ENCODE results near the gene ADSS1.

ADSS1 gene

GRCh38 chr14:104774453-104775072 is 50.5 kb downstream of the ADSS1 start:
- TF ChIP-seq USF1 (IDR thresholded peaks at IDR 0.05) (no peak), NFIC (IDR thresholded peaks at IDR 0.05) (peak; percentile 52), EP300 (IDR thresholded peaks at IDR 0.05; ENCODE audit: borderline replicate concordance) (no peak), YY1 (IDR thresholded peaks at IDR 0.05; ENCODE audit: low read depth) (0 out of 2 replicates have a peak, but pooled peaks have one; percentile 10), CEBPB (IDR thresholded peaks at IDR 0.05) (no peak), TCF12 (IDR thresholded peaks at IDR 0.05; ENCODE audit: low read depth) (0 out of 2 replicates have a peak, but pooled peaks have one; percentile 39)
- TF ChIP-seq, protein P1, sequence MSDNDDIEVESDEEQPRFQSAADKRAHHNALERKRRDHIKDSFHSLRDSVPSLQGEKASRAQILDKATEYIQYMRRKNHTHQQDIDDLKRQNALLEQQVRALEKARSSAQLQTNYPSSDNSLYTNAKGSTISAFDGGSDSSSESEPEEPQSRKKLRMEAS (IDR thresholded peaks at IDR 0.05), result peak; percentile 66

DNA sequence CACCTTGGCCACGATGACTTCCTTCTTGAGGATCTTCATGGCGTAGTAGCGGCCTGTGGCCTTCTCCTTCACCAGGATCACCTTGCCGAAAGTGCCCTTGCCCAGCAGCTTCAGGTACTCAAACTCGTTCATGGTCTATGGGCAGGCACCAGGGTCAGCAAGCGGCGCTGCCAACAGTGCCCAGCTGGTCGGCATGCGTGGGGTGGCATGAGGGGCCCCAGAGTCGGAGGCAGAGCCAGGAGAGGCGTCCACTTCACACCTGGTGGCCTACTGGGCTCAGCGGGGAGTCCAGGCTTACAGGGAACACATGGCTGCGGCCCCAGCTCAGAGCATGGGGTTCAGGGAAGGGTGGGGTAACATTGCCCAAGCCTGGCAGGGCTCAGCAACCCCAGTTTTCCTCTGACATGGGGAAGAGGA is 51.1 kb downstream of the ADSS1 start:
- TF ChIP-seq ZBTB7A (IDR thresholded peaks at IDR 0.05; ENCODE audit: low read depth) (no peak), CEBPB (IDR thresholded peaks at IDR 0.05) (no peak), YY1 (IDR thresholded peaks at IDR 0.05; ENCODE audit: low read depth) (no peak), RAD21 (IDR thresholded peaks at IDR 0.05; ENCODE audit: low read depth) (no peak), TEAD4 (IDR thresholded peaks at IDR 0.05) (no peak), USF1 (IDR thresholded peaks at IDR 0.05) (no peak), EP300 (IDR thresholded peaks at IDR 0.05; ENCODE audit: borderline replicate concordance) (no peak), TCF12 (IDR thresholded peaks at IDR 0.05; ENCODE audit: low read depth) (no peak), FOXM1 (IDR thresholded peaks at IDR 0.05; ENCODE audit: borderline replicate concordance, low read depth) (no peak), EGR1 (IDR thresholded peaks at IDR 0.05) (no peak), NFIC (IDR thresholded peaks at IDR 0.05) (no peak; the same call in 1 of the 2 replicates)
- TF ChIP-seq, protein P2, sequence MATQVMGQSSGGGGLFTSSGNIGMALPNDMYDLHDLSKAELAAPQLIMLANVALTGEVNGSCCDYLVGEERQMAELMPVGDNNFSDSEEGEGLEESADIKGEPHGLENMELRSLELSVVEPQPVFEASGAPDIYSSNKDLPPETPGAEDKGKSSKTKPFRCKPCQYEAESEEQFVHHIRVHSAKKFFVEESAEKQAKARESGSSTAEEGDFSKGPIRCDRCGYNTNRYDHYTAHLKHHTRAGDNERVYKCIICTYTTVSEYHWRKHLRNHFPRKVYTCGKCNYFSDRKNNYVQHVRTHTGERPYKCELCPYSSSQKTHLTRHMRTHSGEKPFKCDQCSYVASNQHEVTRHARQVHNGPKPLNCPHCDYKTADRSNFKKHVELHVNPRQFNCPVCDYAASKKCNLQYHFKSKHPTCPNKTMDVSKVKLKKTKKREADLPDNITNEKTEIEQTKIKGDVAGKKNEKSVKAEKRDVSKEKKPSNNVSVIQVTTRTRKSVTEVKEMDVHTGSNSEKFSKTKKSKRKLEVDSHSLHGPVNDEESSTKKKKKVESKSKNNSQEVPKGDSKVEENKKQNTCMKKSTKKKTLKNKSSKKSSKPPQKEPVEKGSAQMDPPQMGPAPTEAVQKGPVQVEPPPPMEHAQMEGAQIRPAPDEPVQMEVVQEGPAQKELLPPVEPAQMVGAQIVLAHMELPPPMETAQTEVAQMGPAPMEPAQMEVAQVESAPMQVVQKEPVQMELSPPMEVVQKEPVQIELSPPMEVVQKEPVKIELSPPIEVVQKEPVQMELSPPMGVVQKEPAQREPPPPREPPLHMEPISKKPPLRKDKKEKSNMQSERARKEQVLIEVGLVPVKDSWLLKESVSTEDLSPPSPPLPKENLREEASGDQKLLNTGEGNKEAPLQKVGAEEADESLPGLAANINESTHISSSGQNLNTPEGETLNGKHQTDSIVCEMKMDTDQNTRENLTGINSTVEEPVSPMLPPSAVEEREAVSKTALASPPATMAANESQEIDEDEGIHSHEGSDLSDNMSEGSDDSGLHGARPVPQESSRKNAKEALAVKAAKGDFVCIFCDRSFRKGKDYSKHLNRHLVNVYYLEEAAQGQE (IDR thresholded peaks at IDR 0.05; ENCODE audit: low read depth), result no peak
- TF ChIP-seq, protein P1 (IDR thresholded peaks at IDR 0.05), result no peak; the same call in 1 of the 2 replicates

DNA sequence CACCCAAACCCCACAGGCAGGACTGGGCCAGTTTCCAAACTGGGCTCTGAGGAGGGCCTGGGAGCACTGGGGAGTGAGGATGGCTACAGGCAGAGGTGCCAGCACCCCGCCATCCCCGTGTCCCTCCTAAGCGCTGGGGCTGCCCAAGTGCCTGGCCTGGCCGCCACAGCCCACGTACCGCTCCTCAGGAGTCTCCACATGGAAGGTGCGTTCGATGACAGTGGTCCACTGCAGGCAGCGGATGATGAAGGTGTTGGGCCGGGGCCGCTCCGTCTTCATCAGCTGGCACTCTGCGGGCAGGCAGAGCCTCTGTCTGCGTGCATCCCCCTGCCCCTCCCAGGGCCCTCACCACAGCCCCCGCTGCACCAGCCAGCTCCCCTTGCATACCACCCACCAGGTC is 52.5 kb downstream of the ADSS1 start:
- TF ChIP-seq CREB1 (IDR thresholded peaks at IDR 0.05; ENCODE audit: low read depth), result no peak

DNA sequence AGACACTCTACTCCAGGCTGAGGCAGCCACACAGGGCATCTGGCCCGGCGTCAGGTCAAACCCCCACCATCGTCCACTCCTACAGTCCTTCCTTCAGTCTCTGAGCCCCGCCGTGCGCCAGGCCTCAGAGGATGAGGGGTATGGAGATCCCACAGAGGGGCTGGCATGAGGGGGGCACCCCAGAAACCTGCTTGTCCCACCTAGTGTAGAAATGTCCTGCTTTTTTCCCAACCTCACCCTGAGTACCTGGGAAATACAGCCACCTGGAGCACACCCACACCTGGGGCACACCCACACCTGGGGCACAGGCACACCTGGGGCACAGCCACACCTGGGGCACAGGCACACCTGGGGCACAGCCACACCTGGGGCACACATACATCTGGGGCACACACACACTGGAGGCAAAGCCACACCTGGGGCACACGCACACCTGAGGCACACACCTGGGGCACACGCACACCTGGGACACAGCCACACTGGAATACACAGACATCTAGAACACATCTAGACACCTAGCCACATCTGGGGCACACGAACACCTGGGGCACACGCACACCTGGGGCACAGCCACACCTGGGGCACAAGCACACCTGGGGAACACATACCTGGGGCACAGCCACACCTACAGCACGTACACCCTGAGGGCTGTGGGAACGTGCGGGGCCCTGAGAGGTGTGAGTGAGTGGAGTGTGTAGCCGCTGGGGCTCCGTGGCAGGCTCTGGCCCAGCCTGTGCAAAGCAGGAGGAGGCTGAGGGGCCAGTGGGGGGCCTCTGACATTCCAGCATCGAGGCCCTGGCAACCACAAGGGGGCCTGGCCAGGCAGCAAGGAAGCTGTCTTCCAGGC is 53.2 kb downstream of the ADSS1 start:
- TF ChIP-seq FOXM1 (IDR thresholded peaks at IDR 0.05; ENCODE audit: borderline replicate concordance, low read depth), result no peak
- TF ChIP-seq, protein P1 (IDR thresholded peaks at IDR 0.05), result no peak
- no peak for TF ChIP-seq YY1 (IDR thresholded peaks at IDR 0.05; ENCODE audit: low read depth)
- TF ChIP-seq TAF1 (IDR thresholded peaks at IDR 0.05; ENCODE audit: low read depth), result no peak
- no peak for TF ChIP-seq EGR1 (IDR thresholded peaks at IDR 0.05)
- TF ChIP-seq RAD21 (IDR thresholded peaks at IDR 0.05; ENCODE audit: low read depth), result no peak
- no peak for TF ChIP-seq TCF12 (IDR thresholded peaks at IDR 0.05; ENCODE audit: low read depth)
- no peak for TF ChIP-seq TEAD4 (IDR thresholded peaks at IDR 0.05)
- no peak for TF ChIP-seq CEBPB (IDR thresholded peaks at IDR 0.05)
- no peak for TF ChIP-seq ZBTB7A (IDR thresholded peaks at IDR 0.05; ENCODE audit: low read depth)
- no peak for TF ChIP-seq USF1 (IDR thresholded peaks at IDR 0.05)
- TF ChIP-seq NFIC (IDR thresholded peaks at IDR 0.05), result no peak
- TF ChIP-seq CREB1 (IDR thresholded peaks at IDR 0.05; ENCODE audit: low read depth), result no peak
- no peak for TF ChIP-seq EP300 (IDR thresholded peaks at IDR 0.05; ENCODE audit: borderline replicate concordance)

DNA sequence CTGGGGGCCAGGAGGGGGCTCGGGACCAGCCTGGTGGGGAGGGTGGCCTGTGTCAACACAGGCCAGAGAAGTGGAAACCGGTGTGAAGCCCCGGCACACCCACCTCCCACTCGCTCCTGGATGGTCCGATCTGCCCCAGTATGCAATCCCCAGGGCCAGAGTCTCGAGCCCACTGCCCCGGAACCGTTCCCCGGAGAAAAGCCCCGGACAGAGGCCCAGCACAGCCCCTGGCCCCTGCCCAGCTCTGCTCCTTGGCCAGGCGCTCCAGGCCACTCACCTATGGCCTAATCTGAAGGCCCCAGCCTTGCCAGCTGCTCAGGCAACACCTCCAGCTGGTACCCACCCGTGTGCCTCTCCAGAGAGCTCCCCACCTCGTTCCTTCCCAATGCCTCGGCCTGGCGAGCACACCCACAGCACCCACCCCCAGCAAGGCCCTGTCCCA is 53.8 kb downstream of the ADSS1 start:
- TF ChIP-seq, protein P2 (IDR thresholded peaks at IDR 0.05; ENCODE audit: low read depth), result no peak
- TF ChIP-seq EGR1 (IDR thresholded peaks at IDR 0.05), result no peak
- no peak for TF ChIP-seq EP300 (IDR thresholded peaks at IDR 0.05; ENCODE audit: borderline replicate concordance)
- TF ChIP-seq ZBTB7A (IDR thresholded peaks at IDR 0.05; ENCODE audit: low read depth), result no peak
- no peak for TF ChIP-seq TEAD4 (IDR thresholded peaks at IDR 0.05)
- no peak for TF ChIP-seq RAD21 (IDR thresholded peaks at IDR 0.05; ENCODE audit: low read depth)
- TF ChIP-seq CREB1 (IDR thresholded peaks at IDR 0.05; ENCODE audit: low read depth), result no peak
- TF ChIP-seq CEBPB (IDR thresholded peaks at IDR 0.05), result no peak
- TF ChIP-seq FOXM1 (IDR thresholded peaks at IDR 0.05; ENCODE audit: borderline replicate concordance, low read depth), result no peak
- TF ChIP-seq TCF12 (IDR thresholded peaks at IDR 0.05; ENCODE audit: low read depth), result no peak
- TF ChIP-seq, protein P1 (IDR thresholded peaks at IDR 0.05), result no peak
- TF ChIP-seq USF1 (IDR thresholded peaks at IDR 0.05), result no peak
- TF ChIP-seq NFIC (IDR thresholded peaks at IDR 0.05), result no peak
- TF ChIP-seq TAF1 (IDR thresholded peaks at IDR 0.05; ENCODE audit: low read depth), result no peak
- no peak for TF ChIP-seq YY1 (IDR thresholded peaks at IDR 0.05; ENCODE audit: low read depth)
